NCI-H187 (cell line): ENCODE data around the gene TLR10.
"Not testable (repeated sequence)": the region's sequence is repeated elsewhere in the genome, so short reads cannot be mapped to it uniquely, and the experiment has no call there.

Source experiments
- DNase-seq, 2 experiments: peaks; one replicate each; lab custom pipeline; 2025; lab: John Stamatoyannopoulos, UW

TLR10 gene

DNA sequence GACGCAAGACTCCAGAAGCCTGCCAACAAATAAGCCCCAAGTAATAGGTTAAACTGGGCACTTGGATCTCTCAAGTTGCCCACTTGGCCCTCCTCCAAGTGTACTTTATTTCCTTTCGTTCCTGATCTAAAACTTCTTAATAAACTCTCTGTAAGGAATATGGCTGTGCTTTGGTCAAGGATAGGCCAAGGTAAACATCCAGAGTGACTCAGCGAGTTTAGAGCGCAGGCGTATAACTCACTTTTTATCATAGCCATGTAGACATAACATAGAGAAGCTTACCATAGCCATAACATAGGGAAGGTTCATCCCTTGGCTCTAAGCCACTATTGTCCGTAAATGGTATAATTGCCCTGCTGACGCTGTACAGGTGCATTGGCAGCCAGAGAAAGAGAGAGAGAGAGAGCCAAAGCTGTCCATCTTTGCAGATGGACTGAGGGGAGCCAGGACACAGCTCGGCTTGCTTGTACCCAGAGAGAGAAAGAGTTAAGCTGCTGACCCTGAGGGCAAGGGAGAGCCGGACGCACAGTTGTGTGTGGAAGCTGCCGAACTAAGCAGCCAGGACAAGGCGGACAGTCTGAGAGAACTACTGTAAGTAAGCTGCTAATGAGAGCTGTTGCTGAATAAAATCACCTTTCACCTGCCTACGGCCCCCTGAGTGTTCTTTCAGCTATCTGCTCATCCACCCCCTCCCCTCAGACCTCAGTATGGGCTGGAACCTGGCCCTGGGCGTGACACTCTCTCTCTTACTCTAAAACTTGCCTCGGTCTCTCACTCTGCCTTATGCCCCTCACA is 20.0 kb upstream of the TLR10 start:
- no peak for DNase-seq

DNA sequence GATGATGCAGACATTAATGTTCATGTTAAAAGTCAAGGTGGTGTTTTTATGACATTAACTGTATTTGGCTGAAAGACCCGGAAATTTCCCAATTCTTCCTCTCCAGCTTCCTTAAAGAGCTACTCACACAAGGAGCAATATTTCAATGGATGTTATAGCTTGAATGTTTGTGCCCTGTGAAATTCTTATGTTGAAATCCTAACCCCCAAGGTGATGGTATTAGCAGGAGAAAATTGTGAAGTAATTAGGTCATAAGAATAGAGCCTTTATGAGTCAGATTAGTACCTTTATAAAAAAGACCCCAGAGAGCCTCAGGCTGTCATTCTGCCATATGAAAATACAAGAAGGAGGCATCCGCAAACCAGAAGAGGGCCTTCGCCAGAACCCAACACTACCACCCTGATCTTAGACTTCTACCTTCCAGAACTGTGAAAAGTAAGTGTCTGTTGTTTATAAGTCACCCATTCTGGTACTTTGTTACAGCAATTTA is 18.2 kb upstream of the TLR10 start:
- DNase-seq: no peak

DNA sequence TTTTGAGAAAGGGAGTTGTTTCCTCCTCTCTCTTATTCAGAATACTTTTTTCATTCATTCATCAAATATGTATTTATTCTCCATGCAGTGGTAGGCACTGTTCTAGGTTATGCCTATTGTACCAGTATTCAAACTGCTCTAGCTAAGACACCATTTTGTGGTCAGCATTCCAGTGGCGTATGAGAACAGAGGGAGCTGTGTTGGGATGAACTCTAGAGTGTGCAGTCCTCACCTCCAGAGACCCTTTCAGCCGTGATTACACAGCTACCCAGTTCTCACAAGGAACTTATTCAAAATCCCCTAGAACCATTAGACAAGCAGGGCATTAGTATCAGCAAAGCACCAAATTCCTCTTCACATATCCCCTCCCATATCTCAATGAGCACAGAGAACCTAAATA is 17.6 kb upstream of the TLR10 start:
- no peak for DNase-seq

GRCh38 chr4:38795087-38795486 is 12.3 kb upstream of the TLR10 start:
- DNase-seq: no peak

GRCh38 chr4:38794051-38794450 is 11.3 kb upstream of the TLR10 start:
- DNase-seq: no peak

GRCh38 chr4:38791010-38791409 is 8.2 kb upstream of the TLR10 start:
- DNase-seq: no peak

DNA sequence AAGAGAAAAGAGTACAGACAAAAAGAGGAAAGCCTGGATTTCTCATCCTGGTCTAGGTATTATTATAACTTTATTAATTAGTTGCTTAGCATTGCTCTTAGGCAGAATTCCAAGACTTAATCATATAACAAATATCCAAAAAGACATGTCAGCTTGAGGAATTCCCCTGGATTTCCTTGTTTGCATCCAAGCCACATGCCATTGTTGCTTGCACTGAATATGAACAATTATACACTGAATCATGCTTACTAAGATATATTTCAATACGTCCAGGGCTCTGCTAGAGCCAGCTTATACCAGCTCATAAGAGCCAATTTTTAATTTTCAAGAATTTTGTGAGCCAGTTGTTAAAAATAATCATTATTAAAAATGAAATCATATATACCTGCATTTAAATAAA is 5.5 kb upstream of the TLR10 start:
- DNase-seq: no peak

GRCh38 chr4:38787693-38788092 is 4.9 kb upstream of the TLR10 start:
- no peak for DNase-seq

DNA sequence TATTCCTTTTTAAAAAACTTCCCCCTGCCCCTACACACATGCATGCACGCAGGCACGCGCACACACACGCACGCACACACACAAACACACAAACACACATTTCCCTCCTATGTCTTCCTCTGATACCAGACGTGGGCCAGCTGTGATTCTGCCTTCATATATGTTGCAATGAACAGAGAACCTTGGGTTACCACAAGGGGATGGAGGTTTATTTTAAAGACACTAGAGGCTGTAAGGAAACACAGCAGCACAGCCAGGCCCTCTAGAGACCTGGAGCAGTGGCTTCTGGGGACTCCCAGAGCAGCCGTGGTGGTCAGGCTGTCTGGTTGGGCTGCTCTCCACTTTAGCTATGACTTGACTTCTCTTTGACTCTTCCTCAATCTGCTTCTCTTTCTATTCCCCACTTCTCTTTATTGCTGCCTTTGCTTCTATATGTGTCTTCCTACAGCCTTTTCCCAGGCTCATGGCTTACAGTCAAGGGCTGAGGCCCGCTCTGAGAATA is 3.2 kb upstream of the TLR10 start:
- DNase-seq: no peak

- DNase-seq: no peak
Observed at GRCh38 chr4:38785041-38785790, 2.4 kb upstream of the TLR10 start.

DNA sequence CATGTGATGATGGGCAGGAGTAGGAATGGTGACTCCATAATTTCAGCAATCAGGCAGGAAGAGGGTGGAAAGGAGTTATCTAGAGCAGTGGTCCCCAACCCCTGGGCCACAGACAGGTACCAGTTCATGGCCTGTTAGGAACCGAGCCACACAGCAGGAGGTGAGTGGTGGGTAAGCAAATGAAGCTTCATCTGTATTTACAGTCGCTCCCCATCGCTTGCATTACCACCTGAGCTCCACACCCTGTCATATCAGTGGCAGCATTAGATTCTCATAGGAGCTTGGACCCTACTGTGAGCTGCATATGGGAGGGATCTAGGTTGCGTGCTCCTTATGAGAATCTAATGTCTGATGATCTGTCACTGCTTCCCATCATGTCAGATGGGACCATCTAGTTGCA is 1.4 kb upstream of the TLR10 start:
- no peak for DNase-seq

DNA sequence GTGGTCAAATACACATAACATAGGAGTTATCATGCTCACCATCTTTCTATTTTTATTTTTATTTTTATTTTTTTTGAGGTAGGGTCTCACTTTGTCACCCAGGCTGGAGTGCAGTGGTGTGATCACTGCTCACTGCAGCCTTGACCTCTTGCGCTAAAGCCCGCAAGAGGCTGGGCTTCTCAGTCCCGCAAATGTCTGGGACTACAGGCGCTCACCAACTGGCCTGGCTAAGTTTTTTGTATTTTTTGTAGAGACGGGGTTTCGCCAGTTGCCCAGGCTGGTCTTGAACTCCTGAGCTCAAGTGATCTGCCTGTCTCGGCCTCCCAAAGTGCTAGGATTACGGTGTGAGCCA is 295 bp upstream of the TLR10 start:
- DNase-seq: no peak

DNA sequence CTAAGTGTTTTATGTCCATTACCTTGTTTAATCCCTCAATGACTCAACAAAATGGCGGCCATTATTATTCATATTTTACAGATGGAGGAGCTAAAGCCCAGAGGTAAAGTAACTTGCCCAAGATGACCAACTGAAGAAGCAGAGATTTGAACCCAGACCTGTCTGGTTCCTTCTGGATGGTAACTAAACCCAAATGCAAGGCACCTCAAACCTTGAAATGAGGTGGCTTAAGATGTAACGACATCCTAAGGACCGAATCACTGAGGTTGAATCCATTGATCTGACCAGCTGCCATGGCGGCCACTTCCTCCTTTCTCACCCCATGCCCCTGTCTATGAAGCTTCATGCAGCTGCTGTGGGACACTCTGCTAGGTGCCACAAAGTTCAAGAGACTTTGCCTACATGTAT is 932 bp downstream of the TLR10 start:
- no peak for DNase-seq

DNA sequence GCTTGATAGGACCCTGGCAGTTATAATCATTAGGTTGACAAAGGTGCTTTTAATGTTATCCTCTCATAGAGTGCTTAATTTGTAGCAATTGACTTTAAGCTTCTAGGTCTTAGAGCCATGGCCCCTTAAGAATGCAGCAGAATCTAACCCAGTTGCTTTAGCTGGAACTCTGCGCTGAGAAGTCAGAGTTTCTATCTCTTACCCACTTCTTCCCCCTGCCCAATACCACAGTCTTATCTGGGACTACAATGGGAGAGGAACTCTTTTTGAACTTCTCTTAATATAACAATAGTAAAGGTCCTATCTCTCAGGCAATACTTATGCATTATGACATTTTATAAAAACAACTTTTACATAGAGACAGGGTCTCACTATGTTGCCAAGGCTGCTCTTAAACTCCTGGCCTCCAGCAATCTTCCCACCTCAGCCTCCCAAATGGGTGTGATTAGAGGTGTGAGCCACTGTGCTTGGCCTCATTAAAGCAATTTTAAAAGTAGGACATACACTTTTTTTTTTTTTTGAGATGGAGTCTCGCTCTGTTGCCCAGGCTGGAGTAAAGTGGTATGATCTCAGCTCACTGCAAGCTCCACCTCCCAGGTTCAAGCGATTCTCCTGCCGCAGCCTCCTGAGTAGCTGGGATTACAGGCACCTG is 1.8 kb downstream of the TLR10 start:
- no peak for DNase-seq

- no peak for DNase-seq
Observed at GRCh38 chr4:38779790-38780189, 3.0 kb downstream of the TLR10 start.

- not testable (repeated sequence) for DNase-seq
Observed at GRCh38 chr4:38777925-38778324, 4.9 kb downstream of the TLR10 start.

- DNase-seq: no peak
Observed at GRCh38 chr4:38775326-38775725, 7.5 kb downstream of the TLR10 start.

DNA sequence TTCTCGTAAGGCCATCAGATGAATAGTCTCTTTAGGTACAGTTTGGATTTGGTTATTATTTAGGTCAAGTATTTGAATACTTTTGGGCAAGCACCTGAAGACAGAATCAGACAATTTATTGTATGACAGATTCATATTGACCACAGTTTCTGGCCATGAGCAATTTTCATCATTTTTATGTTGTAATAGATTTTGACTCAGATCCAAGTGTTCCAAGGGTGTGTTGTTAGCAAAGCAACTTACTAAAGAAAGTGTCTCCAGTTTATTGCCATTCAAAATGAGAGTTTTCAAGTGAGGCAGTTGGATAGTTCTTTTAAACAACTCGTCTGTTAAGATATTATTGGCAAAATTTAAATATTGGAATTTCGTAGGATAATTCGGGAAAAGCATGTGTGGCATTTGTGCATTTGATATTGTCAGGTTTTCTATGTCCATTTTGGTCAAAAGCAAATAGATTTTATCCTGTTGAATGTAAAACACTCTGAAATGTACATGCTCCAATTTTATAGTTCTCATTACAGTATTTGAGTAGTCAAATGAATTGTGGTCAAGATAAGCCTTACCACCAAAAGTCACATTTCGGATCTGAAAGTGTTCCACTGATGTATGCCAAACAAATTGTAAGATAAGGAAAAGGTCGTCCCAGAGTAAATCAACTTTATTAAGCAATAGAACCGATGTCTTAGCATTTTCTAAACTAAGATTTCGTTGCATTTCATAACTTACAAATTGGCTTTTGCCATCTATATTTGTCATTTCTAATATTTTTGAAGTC is 8.4 kb downstream of the TLR10 start:
- no peak for DNase-seq

DNA sequence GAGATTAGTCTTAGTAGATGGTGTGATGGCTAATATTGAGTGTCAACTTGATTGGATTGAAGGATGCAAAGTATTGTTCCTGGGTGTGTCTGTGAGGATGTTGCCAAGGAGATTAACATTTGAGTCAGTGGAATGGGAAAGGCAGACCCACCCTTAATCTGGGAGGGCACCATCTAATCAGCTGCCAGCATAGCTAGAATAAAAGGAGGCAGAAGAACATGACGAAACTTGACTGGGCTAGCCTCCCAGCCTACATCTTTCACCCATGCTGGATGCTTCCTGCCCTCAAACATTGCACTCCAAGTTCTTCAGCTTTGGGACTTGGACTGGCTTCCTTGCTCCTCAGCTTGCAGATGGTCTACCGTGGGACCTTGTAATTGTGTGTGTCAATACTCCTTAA is 12.5 kb downstream of the TLR10 start:
- DNase-seq: not testable (repeated sequence)

DNA sequence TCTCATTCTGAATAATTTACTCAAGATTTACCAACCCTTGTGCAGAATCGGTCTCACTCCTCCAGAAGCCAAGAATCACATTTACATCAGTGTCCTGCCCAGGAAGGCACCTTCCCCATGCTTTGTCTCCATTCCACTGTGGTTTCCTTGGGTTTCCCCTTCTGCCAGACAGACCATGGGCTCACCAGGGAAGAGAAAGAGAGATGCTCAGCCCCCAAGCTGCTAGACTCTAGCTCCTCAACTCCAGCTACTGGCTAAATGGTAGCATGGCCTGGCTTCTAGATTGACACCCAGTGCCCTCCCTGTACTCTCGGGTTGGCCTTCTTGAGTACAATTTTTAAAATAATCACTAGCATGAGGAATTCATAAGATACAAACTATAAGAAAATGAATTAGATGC is 12.9 kb downstream of the TLR10 start:
- no peak for DNase-seq

GRCh38 chr4:38769441-38769840 is 13.3 kb downstream of the TLR10 start:
- DNase-seq: no peak

DNA sequence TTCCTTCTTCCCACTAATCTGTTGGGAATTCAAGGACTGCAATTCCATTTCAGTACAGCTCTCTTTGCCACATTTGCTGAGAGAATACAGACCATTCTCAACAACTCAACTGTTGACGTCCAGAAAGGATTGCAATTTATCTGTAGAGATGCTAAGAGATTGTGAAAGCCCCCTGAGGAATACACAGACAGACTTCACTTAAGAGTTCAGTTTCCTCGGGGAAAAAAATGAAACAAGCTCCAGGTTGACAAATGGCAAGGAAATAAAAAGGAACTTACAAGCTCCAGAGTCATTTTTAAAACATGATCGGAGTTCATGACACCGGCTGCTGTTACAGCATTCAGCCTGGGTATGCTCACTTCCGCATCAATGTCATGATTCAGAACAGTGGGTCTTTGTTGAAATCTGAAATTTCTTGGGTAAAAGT is 13.8 kb downstream of the TLR10 start:
- no peak for DNase-seq
